NCI-H1436 (cell line): ENCODE measurements around the gene ORAI2.

Source experiments
- DNase-seq: peaks from one replicate; lab custom pipeline; 2025; lab: John Stamatoyannopoulos, UW

The ORAI2 gene

DNA sequence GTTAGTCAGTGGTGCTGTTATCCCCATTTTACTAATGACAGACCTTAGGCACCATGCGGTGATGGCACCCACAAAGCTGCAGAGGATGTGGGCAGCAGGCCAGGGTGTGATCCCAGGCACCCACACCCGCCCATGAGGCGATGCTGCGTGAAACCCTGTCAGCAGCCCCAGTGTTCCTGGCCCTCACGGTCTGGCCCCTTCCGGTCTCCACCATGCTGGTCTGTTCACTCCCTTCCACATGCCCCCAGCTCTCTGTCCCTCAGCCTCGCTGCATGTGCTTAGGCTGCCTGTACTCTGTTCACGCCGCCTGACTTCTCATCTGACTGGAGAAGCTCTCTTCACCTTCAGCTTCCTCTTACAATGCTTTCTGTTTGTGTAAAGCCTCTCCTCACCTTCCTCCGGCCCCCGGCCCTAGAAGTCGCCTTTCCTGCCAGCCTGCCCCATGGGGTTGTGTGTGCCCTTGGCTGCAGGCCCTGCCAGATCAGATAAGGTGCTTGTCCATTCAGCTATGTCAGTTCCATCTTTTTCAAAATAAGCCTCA, 17.6 kb upstream of the ORAI2 start:
- no peak for DNase-seq

DNA sequence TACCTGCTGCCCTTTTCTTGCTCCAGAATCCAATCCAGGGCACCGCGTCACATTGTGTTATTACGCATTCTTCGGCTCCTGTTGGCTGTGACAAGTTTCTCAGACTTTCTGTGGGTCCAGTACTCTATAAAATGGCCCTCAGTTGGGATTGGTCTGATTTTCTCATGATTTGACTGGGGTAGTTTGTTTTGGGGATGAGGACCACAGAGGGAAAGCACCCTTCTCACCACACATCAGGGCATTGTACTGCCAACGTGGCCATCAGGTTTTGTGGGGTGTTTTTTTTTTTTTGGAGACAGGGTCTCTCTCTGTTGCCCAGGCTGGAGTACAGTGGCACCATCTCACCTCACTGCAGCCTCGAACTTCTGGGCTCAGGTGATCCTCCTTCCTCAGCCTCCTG, 17.0 kb upstream of the ORAI2 start:
- no peak for DNase-seq

- DNase-seq: no peak
Measured at GRCh38 chr7:102417105-102417504, 16.3 kb upstream of the ORAI2 start.

DNA sequence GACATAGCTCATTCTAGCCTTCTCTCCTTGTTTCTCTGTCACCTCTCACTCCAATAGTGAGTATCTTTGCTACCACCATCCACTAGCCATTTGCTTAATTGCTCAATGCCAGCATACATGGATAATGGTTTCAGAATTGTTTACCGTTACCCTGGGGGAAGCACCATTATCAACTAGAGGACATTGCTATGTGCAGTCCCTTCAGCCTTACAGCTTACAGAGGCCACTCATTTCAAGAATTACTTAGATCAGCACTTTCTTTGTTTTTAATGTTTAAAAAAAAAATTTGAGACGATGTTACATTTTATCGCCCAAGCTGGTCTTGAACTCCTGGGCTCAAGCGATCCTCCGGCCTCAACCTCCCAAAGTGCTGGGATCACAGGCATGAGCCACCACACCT, 14.8 kb upstream of the ORAI2 start:
- no peak for DNase-seq

DNA sequence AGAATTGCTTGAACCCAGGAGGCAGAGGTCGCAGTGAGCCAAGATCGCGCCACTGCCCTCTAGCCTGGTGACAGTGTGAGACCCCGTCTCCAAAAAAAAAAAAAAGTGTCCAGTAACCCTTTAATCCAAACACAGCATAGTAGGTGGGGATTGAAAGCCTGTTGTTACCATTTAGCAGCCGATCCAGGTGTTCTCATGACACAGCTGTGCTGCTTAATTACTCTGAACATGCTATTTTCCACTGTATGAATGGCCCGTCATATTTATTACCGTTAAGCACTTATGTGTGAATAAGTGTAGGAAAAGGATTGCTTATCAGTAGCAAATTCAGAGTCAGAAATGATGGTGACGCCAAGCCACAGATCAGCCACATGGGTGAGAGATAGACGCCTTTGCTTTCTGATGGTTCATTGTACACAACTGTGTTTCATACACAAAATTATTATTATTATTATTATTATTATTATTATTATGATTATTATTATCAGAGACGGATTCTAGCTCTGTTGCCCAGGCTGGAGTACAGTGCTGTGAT, 11.6 kb upstream of the ORAI2 start:
- no peak for DNase-seq

DNA sequence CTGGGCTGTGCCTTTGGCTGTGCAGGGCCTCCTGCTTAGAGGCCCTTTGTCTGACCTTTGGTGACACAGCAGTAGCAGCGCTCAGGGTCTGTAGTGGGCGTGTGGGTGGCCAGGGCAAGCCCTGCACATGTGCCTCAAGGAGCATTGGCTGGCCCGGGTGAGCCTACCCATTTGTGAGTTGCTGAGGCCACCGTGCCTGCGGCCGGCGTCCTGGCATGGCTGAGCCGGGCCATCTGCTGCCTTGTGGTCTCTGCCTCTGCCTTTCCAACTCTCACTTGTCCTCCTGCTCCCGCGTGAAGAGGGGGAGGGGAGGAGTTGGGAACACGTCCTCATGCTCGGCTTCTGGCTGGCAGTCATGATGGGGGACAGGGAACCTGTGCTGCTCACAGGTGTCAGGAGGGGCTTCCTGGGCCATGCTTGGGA, 9.2 kb upstream of the ORAI2 start:
- DNase-seq: no peak

- no peak for DNase-seq
Measured at GRCh38 chr7:102424787-102425218, 8.6 kb upstream of the ORAI2 start.

DNA sequence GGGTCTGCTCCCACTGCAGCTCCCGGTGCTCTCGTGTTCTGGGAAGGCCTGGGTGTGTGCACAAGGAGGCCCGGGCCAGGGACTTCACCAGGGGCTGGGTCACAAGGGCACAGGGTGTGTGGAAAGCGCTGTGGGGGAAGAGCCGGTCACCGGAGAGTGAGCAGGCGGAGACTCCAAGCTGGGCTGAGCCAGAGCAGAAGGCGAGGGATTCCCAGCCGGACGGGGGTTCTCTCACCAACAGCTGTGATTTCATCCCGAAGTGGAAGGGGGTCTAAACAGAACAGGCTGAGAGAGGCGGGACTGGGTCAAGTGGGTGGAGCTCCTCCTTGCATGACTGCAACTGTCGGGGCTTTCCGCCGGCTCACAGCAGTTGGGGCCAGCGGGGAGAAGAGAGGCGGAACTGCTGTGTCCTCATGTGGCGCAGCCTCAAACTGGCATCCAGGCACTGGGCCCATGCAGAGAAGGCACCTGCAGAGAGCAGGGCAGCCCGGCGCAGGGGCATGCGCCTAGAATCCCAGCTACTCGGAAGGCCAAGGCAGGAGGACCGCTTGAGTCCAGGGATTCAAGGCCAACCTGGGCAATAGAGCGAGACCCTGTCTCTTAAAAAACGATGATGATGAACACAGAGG, 7.6 kb upstream of the ORAI2 start:
- no peak for DNase-seq

DNA sequence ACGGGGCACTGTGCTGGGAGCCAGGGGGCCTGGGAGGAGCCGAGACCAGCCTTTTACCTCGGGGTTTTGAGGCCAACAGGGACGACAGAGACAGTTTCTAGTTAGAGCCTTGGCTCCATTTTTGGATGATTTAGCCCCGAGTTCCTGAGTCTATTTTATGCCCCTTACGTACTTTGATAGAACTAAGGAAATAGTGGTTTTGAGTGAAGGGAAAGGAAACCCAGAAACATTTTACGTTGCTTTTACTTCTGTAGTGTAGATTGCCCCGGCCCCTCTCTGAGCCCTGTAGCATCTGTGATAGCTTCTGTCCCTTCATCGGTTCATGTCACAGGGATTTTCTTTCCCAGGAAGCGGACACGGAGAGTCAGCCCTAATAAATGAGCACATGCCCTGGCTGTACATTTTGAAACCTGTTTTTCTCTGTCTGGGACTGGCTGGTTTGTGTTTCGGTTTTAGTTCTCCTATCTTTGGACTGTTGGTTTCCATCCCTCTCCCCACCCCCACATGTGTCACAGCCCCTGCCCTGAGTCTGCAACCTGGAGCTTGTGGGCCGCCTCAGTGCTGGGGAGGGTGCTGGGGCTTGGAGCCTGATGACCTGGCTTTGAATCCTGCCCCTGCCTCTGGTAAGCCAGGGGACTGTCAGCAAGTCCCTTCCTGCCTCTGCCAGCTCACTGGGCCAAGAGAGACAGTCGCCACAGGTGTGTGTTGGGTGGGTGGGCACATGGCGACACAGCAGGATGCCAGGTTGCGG, 6.9 kb upstream of the ORAI2 start:
- no peak for DNase-seq

DNA sequence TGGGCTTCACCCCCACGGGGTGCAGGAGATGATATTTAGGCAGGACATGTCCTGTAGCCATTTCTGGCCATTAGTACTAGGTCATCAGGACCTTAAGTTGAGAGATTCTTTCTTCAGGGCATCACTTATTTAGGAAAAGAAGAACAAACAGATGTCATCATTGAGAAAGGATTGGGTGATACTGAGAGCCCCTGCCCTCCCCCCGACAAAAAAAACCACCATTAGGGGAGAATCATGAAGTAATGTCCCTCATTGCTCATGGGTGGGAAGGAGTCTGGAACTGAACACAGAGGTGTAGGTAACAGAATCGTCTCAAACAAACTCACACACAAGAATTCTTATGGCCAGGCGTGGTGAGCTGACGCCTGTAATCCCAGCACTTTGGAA, 6.4 kb upstream of the ORAI2 start:
- DNase-seq: no peak

DNA sequence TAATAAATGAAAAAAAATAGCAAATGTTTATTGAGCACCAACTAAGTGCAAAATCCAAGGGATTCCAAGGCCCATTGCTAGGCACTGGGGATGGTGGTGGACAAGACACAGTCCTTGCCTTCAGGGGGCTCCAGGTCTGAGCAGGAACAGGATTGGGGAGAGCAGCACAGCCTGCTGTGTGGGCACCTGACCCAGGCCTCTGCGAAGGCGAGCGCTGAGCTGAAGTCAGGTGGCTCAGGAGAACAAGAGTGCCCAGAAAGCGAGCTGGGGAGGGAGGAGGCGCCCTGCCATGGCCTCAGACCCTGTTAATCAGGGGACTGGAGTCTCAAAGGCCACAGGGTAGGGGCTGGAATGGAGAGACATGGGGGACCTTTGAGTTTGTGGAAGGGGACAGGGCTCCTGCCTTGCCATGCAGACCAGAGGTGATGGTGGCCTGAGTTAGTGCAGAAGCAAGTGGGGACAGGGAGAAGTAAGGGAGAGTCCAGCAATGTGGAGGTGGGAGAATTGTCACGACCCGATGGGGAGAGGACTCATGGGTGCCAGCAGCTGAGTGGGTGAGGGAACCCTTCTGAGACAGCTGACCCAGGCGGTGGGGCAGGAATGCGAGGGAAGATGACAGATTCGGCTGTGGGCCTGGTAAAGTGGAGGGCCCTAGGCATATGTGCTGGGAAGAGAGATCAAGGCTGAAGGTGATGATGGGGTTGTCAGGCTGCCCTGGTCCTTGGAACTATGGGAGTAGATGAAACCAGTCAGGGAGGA, 4.1 kb upstream of the ORAI2 start:
- no peak for DNase-seq

DNA sequence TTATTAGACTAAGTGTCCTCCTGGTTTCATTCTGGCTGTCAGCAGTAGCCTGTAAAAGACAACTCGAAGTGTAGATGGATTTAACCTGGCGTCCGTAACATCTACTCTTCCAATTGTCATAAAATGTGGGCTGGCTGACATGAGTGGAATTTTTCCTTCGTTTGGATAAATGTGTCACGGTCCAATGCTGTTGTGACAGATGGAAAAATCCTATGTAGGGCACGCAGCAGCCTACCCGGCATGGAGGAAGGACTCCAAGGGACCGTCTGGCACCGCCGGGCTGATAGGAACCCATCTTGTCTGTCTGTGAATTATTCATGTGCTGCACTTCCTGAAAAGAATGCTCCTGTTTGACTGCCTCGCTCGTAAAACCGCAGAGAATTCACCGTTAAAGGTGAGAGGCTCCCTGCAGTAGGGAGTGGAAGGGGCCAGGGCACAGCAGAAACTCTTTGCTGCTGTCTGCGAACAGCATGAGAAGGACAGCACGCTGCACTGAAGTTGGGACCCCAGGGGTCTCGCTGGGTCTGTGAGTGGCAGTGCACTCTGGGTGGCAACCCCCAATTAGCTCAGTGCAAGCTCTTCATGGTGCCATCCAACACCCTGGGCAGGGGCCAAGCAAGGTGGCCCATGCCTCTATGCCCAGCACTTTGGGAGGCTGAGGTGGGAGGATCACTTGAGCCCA, 1.6 kb upstream of the ORAI2 start:
- DNase-seq: no peak

GRCh38 chr7:102432442-102433218, 745 bp upstream of the ORAI2 start:
- DNase-seq: no peak

- no peak for DNase-seq
Measured at GRCh38 chr7:102434039-102434486, 688 bp downstream of the ORAI2 start.

- DNase-seq: no peak
Measured at GRCh38 chr7:102436118-102436517, 2.7 kb downstream of the ORAI2 start.

GRCh38 chr7:102439963-102440795, 6.8 kb downstream of the ORAI2 start:
- DNase-seq: no peak

DNA sequence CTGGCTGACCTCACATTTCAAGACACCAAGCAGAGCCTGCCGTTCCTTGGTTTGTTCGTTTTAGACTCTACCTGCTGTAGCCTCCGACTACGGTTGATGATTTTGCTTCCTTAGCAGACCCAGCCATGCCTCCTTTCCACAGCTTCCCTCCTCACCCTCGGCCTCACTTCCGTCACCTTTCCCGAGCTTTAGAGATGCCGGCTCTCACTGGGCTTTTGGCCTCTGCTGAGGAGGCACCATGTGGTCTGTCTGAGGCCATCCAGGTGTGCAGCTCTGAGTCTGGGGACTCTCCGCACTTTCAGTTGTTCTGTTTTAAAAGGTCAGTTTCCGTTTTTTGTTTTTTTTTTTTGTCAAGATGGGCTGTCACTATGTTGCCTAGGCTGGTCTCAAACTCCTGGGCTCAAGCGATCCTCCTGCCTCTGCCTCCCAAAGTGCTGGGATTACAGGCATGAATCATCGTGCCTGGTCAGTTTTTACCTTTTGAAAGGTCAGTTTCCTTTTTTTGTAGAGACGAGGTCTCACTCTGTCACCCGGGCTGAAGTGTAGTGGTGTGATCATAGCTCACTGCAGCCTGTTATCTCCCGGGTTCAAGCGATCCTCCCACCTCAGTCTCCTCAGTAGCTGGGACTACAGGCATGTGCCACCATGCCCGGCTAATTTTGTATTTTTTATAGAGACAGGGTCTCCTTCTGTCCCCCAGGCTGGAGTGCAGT, 11.7 kb downstream of the ORAI2 start:
- no peak for DNase-seq

DNA sequence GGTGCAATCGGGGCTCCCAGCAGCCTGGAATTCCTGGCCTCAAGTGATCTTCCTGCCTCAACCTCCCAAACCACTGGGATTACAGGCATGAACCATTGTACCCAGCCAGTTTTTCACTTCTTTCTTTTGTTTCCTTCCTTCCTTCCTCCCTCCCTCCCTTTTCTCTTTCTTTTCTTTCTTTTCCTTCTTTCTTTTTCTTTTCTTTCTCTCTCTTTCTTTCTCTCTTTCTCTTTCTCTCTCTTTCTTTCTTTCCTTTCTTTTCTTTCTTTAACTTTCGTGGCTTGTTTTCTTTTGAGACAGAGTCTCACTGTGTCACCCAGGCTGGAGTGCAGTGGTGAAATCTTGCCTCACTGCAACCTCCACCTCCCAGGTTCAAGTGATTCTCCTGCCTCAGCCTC, 12.3 kb downstream of the ORAI2 start:
- DNase-seq: no peak

DNA sequence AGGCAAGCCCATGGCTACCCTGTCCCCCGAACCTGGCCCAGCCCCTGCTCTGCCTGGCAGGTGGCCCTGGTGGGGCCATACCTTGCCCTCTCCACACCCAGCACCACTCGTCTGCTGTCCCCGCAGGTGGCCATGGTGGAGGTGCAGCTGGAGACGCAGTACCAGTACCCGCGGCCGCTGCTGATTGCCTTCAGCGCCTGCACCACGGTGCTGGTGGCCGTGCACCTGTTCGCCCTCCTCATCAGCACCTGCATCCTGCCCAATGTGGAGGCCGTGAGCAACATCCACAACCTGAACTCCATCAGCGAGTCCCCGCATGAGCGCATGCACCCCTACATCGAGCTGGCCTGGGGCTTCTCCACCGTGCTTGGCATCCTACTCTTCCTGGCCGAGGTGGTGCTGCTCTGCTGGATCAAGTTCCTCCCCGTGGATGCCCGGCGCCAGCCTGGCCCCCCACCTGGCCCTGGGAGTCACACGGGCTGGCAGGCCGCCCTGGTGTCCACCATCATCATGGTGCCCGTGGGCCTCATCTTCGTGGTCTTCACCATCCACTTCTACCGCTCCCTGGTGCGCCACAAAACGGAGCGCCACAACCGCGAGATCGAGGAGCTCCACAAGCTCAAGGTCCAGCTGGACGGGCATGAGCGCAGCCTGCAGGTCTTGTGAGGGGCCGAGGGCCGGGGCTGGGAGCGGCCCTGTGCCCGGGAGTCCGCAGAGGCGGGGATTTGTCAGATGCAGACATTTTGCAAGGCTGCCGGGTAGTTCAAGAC, 13.2 kb downstream of the ORAI2 start:
- DNase-seq: no peak
